Right renal pelvis (tissue), 4 donors: Measurements from ENCODE around the gene BEX4. TPM values are rescaled to one million over a fixed set of nuclear protein-coding genes. Genes with fewer than 3 reads are reported as not detected.
"Not testable (repeated sequence)": the region's sequence is repeated elsewhere in the genome, so short reads cannot be mapped to it uniquely, and the experiment has no call there.

ENCODE experiments used
- DNase-seq, 4 donors: peaks; one replicate each; pipeline ENCODE4 v3.0.0-alpha.2; 2013; ENCODE audit warnings: low read depth in 4 of 4, low spot score in 3 of 4, missing footprints in 1 of 4
- polyA plus RNA-seq, 4 donors: library from polyadenylated mRNA; unstranded; fragments of 120-200 nt; gene quantifications; one replicate each; pipeline ENCODE4 v1.2.1, GENCODE V29; 2013; ENCODE audit not compliant: insufficient read length in 4 of 4

BEX4 gene, protein sequence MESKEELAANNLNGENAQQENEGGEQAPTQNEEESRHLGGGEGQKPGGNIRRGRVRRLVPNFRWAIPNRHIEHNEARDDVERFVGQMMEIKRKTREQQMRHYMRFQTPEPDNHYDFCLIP
- 100 to 1,000 TPM; 179 to 189 (median 182) TPM for polyA plus RNA-seq

DNA sequence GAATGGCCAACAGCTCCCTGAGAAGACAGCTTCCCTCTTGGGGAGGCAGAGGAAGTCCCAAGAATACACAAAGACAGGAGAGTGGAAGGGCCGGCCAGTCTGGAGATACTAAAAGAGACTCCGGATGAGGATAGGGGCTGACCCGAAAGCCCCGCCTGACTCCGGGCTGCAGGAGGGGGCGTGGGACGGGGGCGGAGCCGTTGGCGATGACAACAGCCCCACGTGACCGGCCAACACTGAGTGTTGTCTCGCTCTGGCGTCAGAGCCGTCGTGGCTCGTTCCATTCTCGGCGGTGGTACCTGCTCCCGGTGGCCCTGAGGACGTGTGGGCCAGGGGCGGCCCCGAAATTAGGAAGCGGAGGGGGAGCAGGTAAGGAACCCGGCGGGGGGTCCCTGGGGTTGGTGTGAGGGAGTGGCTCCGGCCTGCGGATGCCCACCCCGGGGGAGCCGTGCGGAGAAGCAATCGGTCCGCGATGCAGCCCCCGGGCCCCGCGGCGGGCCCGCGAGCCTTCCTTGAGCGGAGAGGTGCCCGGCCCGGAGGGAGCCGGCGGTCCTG, at the start of gene BEX4:
BEX4 (plus strand) TSS at position 239 of the 555 bp plus-strand sequence. CDS start 1,046 bp downstream, outside the sequence.
- DNase-seq: peak; percentile 56 to 61 (median 59)

GRCh38 chrX:103170216-103170615, 44.7 kb upstream of the BEX4 start:
- no peak for DNase-seq

GRCh38 chrX:103171353-103171752, 43.6 kb upstream of the BEX4 start:
- DNase-seq: no peak

GRCh38 chrX:103175256-103175655, 39.7 kb upstream of the BEX4 start:
- DNase-seq: not testable (repeated sequence)

- peak in 1 of 4 donors; percentile 25 for DNase-seq
Measured at GRCh38 chrX:103175944-103176753, 38.8 kb upstream of the BEX4 start.

DNA sequence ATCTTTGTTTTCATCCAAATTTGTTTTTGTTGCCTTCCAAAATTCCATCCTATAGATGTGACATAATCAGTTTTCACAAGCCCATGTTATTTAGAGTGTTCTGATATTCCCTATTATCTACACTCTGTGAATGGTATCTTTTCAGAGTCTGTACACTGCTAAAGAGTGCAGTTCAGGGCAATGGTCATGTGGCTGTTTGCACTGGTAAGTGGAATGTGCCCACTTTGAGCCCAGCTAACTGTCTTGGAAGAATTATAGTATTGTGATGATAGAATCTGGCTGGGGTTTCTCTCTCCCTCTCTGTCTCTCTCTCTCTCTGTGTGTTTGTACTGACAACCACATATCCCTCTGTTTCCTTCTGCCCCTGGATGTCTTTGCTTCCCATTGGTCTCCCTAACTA, 37.4 kb upstream of the BEX4 start:
- no peak for DNase-seq

DNA sequence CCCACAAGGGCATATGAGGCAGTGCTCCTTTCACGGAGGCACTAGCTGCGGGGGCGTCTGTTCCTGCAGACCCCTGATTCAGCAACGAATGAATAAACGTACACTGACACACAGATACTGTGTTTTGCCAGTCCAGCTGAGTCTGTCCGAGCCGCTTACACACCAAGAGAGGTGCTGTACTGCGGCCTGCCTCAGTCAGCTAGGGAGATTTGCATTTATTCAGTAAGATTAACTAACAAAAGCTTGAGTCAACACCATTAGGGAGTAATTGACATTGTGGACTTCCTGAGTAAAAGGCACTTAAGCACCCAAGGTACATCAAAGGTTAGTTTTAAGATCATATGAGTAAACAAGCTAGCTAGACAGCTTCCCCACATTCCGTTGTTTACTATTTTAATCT, 31.0 kb upstream of the BEX4 start:
- no peak for DNase-seq

DNA sequence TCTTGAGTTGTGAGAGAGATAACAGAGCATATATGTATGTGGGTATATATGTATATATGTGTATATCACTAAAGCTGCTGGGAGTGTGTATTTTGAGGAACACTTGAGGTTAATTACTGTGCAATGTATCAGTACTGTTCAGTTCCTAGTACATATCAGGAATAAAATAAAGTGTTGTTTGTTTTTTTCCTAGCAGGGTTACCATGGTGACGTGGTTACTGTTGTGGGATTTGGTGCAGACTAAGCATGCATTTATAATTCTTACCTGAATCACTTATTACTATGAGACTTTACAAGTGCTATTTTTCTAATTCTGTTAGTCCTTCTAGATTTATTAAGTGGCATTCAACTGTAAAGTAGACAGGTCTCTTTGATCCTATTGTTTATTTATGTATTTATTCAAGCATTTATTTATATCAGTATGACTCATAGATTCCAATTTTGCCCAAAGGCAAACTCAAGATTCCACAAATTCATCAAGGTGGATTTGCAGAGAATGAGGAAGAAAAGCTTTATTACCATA, 26.9 kb upstream of the BEX4 start:
- DNase-seq: no peak

DNA sequence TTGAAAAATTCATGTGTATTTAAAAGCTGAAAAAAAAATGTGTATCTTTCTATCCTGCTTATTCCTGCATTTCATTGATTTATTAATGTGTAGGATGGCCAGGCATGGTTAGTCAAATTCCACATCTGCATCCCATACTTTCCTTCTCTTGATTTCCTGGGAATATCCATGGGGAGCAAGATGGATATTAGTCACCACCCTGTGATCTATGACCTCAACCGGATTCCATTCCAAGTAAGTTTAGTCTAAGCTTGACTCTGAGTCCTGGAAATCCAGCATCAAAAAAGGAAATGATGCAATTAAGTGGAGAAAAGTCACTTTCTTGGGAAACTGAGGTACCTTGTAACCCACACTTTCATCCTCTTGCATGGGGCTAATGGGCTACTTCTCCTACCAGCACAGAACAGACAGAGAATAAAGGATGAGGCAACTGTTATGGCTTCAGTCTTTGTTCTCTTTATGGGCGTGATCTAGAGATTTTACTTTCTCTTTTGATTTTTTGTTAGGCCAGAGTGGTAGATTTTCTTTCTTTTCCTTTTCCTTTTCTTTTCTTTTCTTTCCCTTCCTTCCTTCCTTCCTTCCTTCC, 17.1 kb upstream of the BEX4 start:
- no peak for DNase-seq

- not testable (repeated sequence) for DNase-seq
Measured at GRCh38 chrX:103198668-103199067, 16.2 kb upstream of the BEX4 start.

GRCh38 chrX:103201041-103201440, 13.9 kb upstream of the BEX4 start:
- no peak for DNase-seq

DNA sequence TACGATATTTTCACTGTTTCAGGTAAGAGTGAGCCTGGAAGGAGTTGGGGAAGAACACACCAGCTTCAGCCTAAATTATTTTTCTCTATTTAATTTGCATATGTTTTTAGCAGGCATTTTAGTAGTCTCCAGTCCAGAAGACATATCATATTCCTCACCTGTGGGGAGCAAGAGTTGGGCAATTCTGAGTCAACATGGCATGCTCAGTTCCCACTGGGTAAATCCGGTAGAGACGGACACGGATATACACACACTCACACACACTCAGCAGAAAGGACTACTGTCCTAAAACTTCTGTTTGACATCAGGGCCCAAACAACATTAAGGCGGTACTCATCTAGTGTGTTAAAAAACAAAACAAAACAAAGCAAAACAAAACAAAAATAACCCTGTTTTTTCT, 4.9 kb upstream of the BEX4 start:
- DNase-seq: no peak

DNA sequence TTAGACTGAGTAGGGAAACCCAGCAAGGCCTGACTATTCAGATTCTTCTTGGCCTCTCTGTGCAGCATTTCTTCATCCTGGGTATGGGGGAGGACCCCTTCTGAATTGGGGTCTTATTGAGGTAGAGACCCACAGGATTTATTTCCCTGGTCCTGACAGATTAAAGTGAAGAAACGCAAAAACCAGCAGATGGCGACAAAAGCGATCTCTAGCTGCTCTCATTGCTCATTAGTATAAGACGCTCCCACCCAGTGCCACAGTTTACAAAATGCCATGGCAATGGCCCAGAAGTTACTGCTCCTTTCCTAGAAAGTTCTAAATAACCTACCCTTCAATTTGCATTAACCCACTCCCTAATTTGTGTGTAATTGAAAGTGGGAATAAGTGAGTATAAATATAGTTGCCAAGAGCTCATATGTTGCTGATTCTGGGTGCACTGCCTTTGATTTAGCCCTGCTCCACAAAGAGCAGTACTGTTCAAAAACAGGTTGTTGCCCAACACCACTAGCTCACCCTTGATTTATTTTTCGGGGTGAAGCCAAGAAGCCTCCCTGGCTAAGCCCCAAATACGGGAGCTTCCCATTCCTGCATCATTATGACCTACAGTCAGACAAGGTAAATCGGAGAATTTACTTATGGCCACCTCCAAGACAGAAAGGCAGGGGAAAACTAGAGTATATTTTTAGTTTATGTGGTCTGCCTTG, 3.7 kb upstream of the BEX4 start:
- peak in 2 of 4 donors; percentile 28 to 41 for DNase-seq

GRCh38 chrX:103212749-103213457, 2.0 kb upstream of the BEX4 start:
- no peak for DNase-seq

- peak in 3 of 4 donors; percentile 18 to 31 (median 21) for DNase-seq
Measured at GRCh38 chrX:103215425-103215991, 600 bp downstream of the BEX4 start.

- DNase-seq: no peak
Measured at GRCh38 chrX:103220511-103221323, 5.8 kb downstream of the BEX4 start.

DNA sequence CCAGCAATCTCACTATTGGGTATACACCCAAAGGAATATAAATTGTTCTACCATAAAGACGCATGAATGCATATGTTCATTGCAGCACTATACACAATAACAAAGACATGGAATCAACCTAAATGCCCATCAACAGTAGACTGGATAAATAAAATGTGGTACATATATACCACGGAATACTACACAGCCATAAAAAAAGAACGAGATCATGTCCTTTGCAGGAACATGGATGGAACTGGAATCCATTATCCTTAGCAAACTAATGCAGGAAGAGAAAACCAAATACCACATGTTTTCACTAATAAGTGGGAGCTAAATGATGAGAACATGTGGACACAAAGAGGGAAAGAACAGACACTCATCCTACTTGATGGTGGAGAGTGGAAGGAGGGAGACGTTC, 11.0 kb downstream of the BEX4 start:
- DNase-seq: not testable (repeated sequence)

DNA sequence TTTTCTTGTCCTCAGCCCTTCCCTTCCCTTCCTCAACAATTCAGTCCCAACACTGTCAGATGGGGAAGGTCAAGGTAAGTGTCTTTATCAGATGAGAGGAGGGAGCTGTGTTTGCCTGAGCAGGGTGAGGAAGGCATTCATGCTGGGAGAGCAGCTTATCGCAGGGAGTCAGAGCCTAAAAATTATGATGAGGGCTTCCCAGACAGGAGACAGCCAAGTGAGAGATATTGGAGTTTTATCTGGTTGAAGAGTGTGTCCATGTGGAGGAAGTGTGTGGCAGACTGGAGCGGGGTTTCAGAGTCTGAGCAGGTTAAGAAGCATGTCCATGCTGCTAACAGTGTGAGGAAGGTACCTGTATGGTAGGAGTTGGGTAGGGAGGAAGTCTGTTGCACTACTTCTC, 18.4 kb downstream of the BEX4 start:
- no peak for DNase-seq

DNA sequence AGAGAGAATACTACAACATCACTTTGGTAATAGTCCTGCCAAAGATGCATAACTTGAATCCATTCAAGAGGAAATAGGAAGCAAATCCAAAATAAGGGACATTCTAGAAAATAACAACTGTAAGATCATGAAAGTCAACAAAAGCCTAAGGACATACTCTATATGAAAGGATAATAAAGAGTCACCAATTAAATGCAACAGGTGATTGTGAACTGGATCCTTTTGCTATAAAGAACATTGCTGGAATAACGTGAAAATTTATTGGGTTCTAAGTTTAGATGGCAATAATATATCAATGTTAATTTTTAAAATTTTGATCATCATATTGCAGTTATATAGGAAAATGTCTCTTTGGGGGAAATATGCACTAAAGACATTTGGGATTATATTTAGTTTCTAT, 20.0 kb downstream of the BEX4 start:
- no peak for DNase-seq
